T-helper 1 cell (primary cell): Measurements from ENCODE around the gene MCF2.
"Not testable (repeated sequence)": the region's sequence is repeated elsewhere in the genome, so short reads cannot be mapped to it uniquely, and the experiment has no call there.

Experiments used
- DNase-seq, 5 donors: peaks; one replicate each; pipeline ENCODE4 v3.0.0-alpha.2; 2012 to 2020
- total RNA-seq, 4 donors: gene quantifications; one replicate each; lab custom pipeline; 2026; lab: John Stamatoyannopoulos, UW

The MCF2 gene, protein sequence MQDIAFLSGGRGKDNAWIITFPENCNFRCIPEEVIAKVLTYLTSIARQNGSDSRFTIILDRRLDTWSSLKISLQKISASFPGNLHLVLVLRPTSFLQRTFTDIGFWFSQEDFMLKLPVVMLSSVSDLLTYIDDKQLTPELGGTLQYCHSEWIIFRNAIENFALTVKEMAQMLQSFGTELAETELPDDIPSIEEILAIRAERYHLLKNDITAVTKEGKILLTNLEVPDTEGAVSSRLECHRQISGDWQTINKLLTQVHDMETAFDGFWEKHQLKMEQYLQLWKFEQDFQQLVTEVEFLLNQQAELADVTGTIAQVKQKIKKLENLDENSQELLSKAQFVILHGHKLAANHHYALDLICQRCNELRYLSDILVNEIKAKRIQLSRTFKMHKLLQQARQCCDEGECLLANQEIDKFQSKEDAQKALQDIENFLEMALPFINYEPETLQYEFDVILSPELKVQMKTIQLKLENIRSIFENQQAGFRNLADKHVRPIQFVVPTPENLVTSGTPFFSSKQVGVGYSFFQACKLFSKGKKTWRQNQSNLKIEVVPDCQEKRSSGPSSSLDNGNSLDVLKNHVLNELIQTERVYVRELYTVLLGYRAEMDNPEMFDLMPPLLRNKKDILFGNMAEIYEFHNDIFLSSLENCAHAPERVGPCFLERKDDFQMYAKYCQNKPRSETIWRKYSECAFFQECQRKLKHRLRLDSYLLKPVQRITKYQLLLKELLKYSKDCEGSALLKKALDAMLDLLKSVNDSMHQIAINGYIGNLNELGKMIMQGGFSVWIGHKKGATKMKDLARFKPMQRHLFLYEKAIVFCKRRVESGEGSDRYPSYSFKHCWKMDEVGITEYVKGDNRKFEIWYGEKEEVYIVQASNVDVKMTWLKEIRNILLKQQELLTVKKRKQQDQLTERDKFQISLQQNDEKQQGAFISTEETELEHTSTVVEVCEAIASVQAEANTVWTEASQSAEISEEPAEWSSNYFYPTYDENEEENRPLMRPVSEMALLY
- total RNA-seq = 1.8 to 2.1 (median 1.8) reads per million in 4 donors

- DNase-seq = no peak
These were observed at the start of gene MCF2 for GRCh38 chrX:139708067-139708466. Gene MCF2 (minus strand): TSS chrX:139708167. CDS start chrX:139651744, 56,423 bp downstream.

DNA sequence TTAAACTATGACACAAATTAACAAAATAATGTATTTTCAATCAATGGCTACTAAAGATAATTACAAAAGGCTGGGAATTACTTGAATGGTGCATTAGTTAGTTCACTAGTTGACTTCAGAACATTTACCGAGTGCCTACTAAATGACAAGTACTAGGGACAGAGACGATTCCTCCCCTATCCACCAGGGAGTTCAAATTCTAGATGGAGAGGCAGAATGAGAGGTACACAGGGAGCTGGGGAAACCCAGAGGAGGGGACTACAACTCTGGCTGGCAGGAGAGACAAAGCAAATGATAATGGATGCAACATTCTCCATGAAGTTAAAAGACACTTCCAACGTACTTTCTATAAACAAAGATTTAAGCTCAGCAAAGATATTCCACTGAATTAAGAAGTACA lies 43.1 kb upstream of the MCF2 start:
- no peak for DNase-seq

GRCh38 chrX:139750390-139750789 lies 42.4 kb upstream of the MCF2 start:
- no peak for DNase-seq

DNA sequence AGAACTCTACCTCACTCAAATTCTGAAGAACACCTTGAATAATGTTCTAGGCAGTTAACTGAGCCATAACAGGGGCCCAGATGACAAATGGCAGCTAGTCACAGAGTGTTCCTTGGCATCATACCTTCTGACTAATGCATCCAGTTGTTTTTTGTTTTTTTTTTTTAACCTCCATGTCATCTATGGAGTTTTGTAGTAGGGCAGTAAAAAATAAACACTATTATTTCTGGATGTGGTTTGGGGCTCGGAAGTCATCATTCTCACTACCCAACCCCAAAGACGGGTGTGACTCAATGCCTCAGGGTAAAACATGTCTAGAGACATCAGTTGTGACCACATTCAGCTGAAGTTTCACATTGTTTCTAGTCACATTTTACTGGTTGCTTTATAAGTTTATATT lies 31.2 kb upstream of the MCF2 start:
- DNase-seq = peak in 1 of 5 donors; percentile 63

DNA sequence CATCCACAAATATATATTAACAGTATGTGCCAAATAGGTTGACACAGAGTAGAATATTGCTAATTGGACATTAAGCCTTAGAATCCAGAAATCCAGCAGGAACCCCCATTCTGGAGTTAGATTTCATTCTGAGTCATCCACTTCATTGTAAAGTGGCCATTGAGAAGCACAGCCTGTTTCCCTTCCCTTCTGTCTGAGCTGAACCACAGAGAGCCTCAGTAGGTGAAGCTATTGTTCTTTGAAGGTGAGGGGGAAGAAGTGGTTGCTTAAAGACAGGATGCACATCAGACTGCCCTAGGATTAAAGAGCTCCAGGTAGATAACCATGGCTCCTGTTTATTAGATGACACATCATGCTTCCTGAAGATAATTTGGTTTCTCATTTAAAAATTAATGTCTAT lies 30.6 kb upstream of the MCF2 start:
- DNase-seq = no peak

DNA sequence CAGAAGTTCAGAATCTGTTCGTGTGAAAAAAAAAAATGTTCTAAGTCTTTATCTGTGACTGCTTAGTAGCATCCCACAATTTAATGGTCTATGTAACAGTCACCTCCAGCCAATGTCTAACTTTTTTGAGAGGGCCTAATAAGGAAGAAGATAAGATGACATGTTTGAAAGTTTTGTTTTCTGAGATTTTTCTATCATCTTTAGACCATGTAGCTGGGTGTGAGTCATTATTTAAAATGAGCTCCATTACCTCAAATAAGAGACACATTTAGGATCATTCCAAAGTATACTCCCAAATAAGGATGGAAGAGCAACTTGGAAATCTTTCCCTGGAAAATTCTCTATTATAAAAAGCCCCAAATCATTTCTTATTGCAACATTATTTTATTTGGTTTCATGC lies 28.2 kb upstream of the MCF2 start:
- DNase-seq = no peak

GRCh38 chrX:139734996-139735395 lies 27.0 kb upstream of the MCF2 start:
- DNase-seq = no peak

DNA sequence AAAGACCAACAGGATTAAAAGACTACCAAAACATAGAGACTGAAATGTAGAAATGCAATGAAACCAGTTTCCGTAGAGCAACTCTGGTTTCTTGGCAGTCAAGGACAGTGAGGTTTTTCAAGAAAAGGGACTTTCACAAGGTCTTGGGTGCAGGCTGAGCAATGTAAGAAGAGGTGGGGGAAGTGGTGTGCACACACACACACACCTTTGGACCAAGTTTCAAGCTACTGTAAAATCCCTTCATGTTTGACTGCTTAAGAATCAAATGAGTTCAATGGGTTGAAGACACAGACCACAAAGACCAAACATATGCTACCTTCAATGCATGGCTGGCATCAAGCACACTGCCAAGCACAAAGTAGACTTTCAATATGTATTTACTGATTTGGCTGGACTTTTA lies 17.8 kb upstream of the MCF2 start:
- DNase-seq = peak in 1 of 5 donors; percentile 9

GRCh38 chrX:139724626-139725025 lies 16.7 kb upstream of the MCF2 start:
- DNase-seq = no peak

GRCh38 chrX:139720979-139721378 lies 13.0 kb upstream of the MCF2 start:
- no peak for DNase-seq

GRCh38 chrX:139720136-139720535 lies 12.2 kb upstream of the MCF2 start:
- DNase-seq = no peak

DNA sequence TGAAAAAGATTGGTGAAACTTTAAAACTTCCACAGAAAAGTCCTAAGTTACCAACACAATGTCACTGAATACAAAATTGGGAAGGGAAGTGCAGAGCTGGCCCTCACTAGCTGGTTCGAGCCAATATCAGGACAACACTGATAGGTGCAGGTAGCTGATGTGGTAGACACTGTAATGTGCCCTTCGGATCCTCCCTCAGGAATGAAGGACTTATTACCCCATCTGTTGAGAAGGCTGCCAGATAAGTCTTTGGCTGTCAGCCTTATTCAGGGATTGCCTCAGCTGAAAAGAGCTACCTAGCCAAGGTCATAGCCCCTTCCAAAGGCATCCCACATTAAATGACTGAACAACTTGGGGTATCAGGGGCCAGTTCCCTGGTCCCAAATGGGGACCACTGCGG lies 5.3 kb downstream of the MCF2 start:
- DNase-seq = no peak

DNA sequence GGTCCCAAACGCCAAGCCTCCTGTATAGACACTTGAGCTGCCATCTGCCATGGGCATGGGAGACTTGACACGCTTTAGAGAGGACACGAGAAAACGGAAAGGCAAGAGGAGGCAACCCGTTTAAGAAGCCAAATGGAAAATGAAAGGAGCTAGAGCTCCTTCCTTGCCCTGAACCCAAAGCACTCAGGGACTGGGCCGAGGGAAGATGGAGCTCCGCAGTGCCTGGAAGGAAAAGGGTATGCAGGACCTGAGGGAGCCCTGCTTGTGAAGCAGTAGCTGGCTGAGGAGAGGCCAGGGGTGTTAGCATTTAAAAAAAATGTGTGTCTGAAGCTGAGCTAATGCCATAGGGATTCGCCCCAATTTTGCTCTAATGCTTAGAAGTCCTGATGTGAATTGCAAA lies 15.1 kb downstream of the MCF2 start:
- no peak for DNase-seq

DNA sequence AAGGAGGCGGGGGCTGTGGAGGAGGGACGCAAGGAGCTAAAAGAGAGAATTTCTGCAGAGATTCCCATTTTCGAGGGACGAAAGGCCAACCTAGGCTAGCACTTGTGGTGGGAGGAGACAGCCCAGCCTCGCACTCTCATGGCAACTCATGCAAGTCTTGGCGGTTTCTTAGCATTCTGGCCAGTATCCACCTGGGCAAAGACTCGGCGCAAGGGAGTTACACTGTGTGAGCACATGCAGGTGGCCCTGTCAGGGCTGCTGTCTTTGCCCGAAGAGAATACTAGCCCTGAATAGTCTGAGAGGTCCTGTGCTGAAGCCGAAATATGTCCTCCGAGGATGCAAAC lies 15.5 kb downstream of the MCF2 start:
- DNase-seq = no peak

DNA sequence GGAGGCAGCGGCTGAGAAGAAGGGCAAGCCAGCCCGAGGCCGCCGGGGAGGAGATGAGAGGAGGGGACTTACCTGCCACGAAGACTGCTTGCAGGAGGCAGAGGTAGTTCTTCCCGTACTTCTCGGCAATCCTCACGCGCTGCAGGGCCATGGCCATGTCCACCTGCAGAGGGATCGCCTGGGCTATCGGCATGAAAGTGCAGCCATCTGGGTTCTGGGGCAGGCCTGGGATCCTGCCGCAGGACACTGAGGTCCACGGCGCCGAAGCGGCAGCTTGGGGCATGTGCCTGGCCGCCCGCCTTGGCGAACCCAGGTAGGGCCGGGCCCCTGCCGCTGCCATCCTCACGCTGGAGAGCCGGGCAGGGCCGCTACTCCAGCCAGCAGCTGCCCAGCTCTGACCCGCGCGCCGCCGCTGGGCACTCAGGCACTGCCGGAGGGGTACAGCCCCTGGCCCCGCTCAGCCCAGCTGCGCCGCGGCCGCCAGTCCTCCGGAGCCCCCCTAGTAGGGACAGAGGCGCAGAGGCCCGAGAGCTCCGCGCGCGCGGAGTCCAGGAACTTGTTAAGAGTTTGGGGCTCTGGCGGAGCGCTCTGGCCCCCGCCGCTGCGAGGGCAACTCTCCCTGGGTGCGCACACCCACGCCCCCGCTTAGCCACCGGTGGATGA lies 16.0 kb downstream of the MCF2 start:
- DNase-seq = no peak

DNA sequence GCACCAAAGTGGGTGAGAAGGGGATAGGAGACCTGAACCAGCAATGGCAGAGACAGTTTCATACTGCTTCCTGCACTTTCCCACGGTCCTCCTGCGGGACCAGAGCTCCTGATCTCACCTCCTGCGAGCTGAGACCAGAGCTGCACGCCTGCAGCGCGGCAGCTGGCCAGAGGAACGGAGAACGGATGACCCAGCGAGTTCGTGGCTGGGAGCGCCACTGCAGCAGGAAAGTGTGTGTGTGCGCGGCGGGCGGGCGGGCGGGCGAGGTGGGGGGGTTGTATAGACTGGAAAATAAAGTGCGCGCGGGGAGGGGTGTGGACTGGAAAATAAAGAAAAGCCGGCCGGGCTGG lies 16.5 kb downstream of the MCF2 start:
- DNase-seq = no peak

GRCh38 chrX:139685175-139685574 lies 22.8 kb downstream of the MCF2 start:
- not testable (repeated sequence) for DNase-seq

GRCh38 chrX:139680356-139680755 lies 27.6 kb downstream of the MCF2 start:
- no peak for DNase-seq

GRCh38 chrX:139647597-139647996 lies 60.4 kb downstream of the MCF2 start:
- DNase-seq = peak in 1 of 5 donors; percentile 11

DNA sequence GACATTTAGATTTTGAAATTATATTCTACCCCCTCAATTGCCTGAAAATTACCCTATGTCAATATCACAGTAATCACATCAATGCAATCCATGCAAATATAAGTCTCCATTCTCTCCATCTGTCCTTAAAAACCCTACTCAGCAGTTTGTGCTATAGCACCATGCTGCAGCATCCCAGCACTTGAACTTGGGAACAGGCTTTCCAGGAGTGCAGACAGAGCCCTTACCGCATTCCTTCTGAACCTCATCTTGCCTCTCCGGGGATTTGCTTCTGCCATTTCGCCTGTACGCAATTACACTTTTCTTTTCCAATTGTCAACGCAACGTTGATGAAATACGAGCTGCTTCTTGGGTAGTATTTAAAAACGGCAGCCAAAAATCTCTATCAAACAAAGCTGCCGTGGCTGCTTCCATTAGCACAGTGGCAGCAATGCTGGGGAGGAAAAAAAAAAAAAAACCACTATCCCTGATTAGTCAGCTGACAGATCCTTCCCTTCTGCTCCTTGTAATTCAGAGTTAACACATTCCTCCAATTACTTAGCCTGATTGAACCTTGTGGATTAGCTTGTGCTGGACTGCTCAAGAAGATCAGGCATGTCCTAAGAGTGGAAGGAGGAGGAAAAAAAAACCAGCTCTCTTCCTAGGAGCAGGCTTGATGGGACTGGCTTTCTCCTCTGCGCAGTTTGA lies 65.6 kb downstream of the MCF2 start:
- DNase-seq = no peak

GRCh38 chrX:139640259-139640658 lies 67.7 kb downstream of the MCF2 start:
- DNase-seq = no peak

DNA sequence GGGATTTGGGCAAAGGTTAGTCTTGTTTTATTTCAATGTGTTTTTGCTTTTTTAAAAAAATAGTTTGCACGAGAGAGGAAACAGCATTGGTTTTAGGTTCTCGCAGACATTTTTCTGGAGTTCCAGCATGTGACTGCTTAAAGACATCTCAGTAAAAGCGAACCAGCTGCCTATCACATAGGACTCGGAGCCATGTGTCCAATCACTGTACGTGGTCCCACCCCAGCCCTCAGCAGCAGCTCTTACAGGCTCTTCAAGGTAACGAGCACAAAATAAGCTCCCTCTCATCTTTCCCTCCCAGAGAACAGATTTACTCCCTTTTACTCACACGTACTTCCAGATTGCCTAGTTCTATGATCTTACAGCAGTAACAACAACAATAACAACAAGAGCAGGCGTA lies 68.7 kb downstream of the MCF2 start:
- DNase-seq = no peak

DNA sequence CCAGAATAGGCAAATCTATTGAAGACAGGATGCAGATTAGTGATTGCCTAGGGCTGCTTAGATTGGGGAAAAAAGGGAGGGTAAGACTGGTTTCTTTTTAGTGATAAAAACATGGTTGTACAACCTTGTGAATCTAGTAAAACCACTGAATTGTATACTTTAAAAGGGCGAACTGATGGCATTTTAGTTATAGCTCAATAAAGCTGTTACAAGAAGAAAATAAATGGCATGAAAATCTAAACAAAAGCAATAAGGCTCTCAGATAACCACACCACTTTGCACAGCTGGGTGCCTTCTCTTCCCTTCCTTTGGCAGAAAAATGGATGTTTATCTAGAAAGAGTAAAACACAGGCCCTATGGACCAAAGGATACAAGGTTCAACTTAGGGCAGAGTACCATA lies 107.9 kb downstream of the MCF2 start:
- no peak for DNase-seq
